Measurements from ENCODE around the gene MT1M. TPM values are rescaled to one million over a fixed set of nuclear protein-coding genes. Genes with fewer than 3 reads are reported as not detected.

MT1M gene
- total RNA-seq, 1 experiment from 2014 or later, result not detected

DNA sequence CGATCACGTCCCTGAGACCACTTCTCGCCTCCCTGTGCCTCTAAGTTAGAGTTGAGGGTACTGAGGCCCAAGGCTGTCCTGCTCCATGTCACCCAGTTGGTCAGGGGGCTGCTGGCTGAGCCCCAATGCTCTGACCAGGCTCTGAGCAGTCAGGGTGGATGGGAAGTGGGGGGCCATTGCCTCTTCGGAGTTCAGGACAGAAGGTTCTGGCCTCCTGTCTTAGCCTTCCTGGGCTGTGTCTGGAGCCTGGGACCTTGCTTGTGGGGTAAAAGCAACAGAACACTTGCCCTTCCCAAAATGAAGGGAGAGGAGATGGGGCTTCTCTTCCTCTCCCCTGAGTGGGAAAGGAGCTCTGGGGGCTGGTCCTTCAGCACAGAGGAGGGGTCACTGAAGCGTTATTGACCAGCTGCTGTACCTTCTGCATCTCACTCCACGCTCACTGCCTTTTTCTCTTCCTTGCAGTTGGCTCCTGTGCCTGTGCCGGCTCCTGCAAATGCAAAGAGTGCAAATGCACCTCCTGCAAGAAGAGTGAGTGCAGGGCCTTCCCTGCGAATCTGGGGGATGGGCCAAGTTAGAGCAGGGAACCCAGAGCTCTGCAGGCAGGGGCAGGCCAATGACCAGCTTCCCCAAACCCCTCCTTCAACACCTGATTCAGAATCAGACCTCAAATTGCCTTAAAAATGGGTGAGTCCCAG lies 50.4 kb downstream of the MT1M start:
- H3K4me3 ChIP-seq (ENCODE audit: low read length), result peak overlapping the region; percentile 87
- H3K27ac ChIP-seq (ENCODE audit: low read length), result no peak overlapping the region
- no peaks in the 10 kb centered on the region for H3K79me2 ChIP-seq (ENCODE audit: low read length)
- peak overlapping the region; percentile 87 for H3K9ac ChIP-seq (ENCODE audit: low read length)
- H3K36me3 ChIP-seq (ENCODE audit: insufficient read depth, low read length), result no peaks in the 10 kb centered on the region
- no peak overlapping the region; the same call in 1 of the 2 replicates for H2AFZ ChIP-seq (ENCODE audit: low read length)
- peaks cover 7% of the 10 kb centered on the region; the same call in 1 of the 2 replicates for H4K20me1 ChIP-seq (ENCODE audit: insufficient read depth, low read depth, low read length)
- peak; percentile 60 for DNase-seq
- no peaks in the 10 kb centered on the region for H3K9me2 ChIP-seq (replicated peaks; ENCODE audit: insufficient read depth, low read length)
- no peaks in the 10 kb centered on the region for H3K27me3 ChIP-seq (ENCODE audit: low read length)
- H3K4me1 ChIP-seq (ENCODE audit: low read length), result peaks cover 30% of the 10 kb centered on the region
- H3K9me3 ChIP-seq (ENCODE audit: low read length), result no peaks in the 10 kb centered on the region
- peak overlapping the region; percentile 99 for H3K4me2 ChIP-seq (ENCODE audit: low read depth, low read length, poor library complexity, severe bottlenecking)

Other genes starting within 250 kb of the MT1M start
- 243 and 284 TPM in 2 replicates for gene AMFR, start 207.1 kb upstream of the MT1M start, total RNA-seq (2014; rRNA removed; shearing (Covaris generic); ENCODE audit: low replicate concordance)
- gene NUDT21, start 181.3 kb upstream of the MT1M start, total RNA-seq (2014; rRNA removed; shearing (Covaris generic); ENCODE audit: low replicate concordance), result 73.2 and 170 TPM in 2 replicates
- 51.9 and 61.0 TPM in 2 replicates for gene OGFOD1, start 181.1 kb upstream of the MT1M start, total RNA-seq (2014; rRNA removed; shearing (Covaris generic); ENCODE audit: low replicate concordance)
- 55.5 and 66.2 TPM in 2 replicates for gene BBS2, start 112.6 kb upstream of the MT1M start, total RNA-seq (2014; rRNA removed; shearing (Covaris generic); ENCODE audit: low replicate concordance)
- not detected in 2 replicates for gene MT4, start 67.6 kb upstream of the MT1M start, total RNA-seq (2014; rRNA removed; shearing (Covaris generic); ENCODE audit: low replicate concordance)
- not detected in 2 replicates for gene MT3, start 43.1 kb upstream of the MT1M start, total RNA-seq (2014; rRNA removed; shearing (Covaris generic); ENCODE audit: low replicate concordance)
- gene MT2A, start 24.1 kb upstream of the MT1M start, total RNA-seq (2014; rRNA removed; shearing (Covaris generic); ENCODE audit: low replicate concordance), result 292 and 385 TPM in 2 replicates
- gene MT1E, start 6.9 kb upstream of the MT1M start, total RNA-seq (2014; rRNA removed; shearing (Covaris generic); ENCODE audit: low replicate concordance), result not detected in 2 replicates
- not detected in 2 replicates for gene MT1A, start 6.0 kb downstream of the MT1M start, total RNA-seq (2014; rRNA removed; shearing (Covaris generic); ENCODE audit: low replicate concordance)
- gene MT1B, start 19.2 kb downstream of the MT1M start, total RNA-seq (2014; rRNA removed; shearing (Covaris generic); ENCODE audit: low replicate concordance), result 2.7 and 5.7 TPM in 2 replicates
- gene MT1F, start 25.3 kb downstream of the MT1M start, total RNA-seq (2014; rRNA removed; shearing (Covaris generic); ENCODE audit: low replicate concordance), result 36.3 and 68.5 TPM in 2 replicates
- gene MT1G, start 35.4 kb downstream of the MT1M start, total RNA-seq (2014; rRNA removed; shearing (Covaris generic); ENCODE audit: low replicate concordance), result not detected in 2 replicates
- gene MT1H, start 37.2 kb downstream of the MT1M start, total RNA-seq (2014; rRNA removed; shearing (Covaris generic); ENCODE audit: low replicate concordance), result 4.6 TPM in 1 of 2 replicates, not detected in the other
- gene MT1X, start 49.8 kb downstream of the MT1M start, total RNA-seq (2014; rRNA removed; shearing (Covaris generic); ENCODE audit: low replicate concordance), result 238 and 374 TPM in 2 replicates
- 112 and 116 TPM in 2 replicates for gene NUP93, start 97.5 kb downstream of the MT1M start, total RNA-seq (2014; rRNA removed; shearing (Covaris generic); ENCODE audit: low replicate concordance)
- 0.14 TPM in 1 of 2 replicates, not detected in the other for gene SLC12A3, start 232.5 kb downstream of the MT1M start, total RNA-seq (2014; rRNA removed; shearing (Covaris generic); ENCODE audit: low replicate concordance)